GM23338 (cell line): ENCODE data around the gene WT1.

ENCODE experiments used
- EZH2 ChIP-seq: fragments of 200-600 bp; sonication (generic); IDR thresholded peaks from one replicate; pipeline ENCODE4 v1.8.0; 2017; ENCODE audit warnings: antibody characterized with exemption, mild to moderate bottlenecking, low read depth; ENCODE audit not compliant: unreplicated experiment
- EZH2phosphoT487 ChIP-seq: fragments of 200-600 bp; sonication (generic); IDR thresholded peaks from one replicate; pipeline ENCODE4 v1.8.1; 2018; ENCODE audit warnings: antibody characterized with exemption; ENCODE audit not compliant: unreplicated experiment
- JUNB ChIP-seq: IDR thresholded peaks from one replicate; pipeline ENCODE4 v1.6.1; 2016; ENCODE audit warnings: antibody characterized with exemption; ENCODE audit not compliant: unreplicated experiment
- POLR2AphosphoS5 ChIP-seq: IDR thresholded peaks from 2 replicates; pipeline ENCODE4 v1.6.1; 2016; ENCODE audit warnings: antibody characterized with exemption, low read depth
- REST ChIP-seq: IDR thresholded peaks from one replicate; pipeline ENCODE4 v1.6.1; 2018; ENCODE audit warnings: antibody characterized with exemption; ENCODE audit not compliant: unreplicated experiment
- ZNF331 ChIP-seq: fragments of 250-450 bp; sonication (Bioruptor Pico); IDR thresholded peaks from 2 replicates; pipeline ENCODE4 v1.5.0; 2020; ENCODE audit warnings: low read depth, mild to moderate bottlenecking, moderate library complexity
- TF ChIP-seq, protein P1 (sequence below), 2 experiments: fragments of 200-600 bp in 1 of 2; sonication (generic) in 1 of 2; conservative IDR thresholded peaks; 2 replicates each; pipeline versions ENCODE4 v1.5.1 to v1.6.1; 2016 to 2017; ENCODE audit warnings: antibody characterized with exemption in 2 of 2, low read depth in 2 of 2, mild to moderate bottlenecking in 2 of 2, moderate library complexity in 1 of 2

- TF ChIP-seq, protein P1, sequence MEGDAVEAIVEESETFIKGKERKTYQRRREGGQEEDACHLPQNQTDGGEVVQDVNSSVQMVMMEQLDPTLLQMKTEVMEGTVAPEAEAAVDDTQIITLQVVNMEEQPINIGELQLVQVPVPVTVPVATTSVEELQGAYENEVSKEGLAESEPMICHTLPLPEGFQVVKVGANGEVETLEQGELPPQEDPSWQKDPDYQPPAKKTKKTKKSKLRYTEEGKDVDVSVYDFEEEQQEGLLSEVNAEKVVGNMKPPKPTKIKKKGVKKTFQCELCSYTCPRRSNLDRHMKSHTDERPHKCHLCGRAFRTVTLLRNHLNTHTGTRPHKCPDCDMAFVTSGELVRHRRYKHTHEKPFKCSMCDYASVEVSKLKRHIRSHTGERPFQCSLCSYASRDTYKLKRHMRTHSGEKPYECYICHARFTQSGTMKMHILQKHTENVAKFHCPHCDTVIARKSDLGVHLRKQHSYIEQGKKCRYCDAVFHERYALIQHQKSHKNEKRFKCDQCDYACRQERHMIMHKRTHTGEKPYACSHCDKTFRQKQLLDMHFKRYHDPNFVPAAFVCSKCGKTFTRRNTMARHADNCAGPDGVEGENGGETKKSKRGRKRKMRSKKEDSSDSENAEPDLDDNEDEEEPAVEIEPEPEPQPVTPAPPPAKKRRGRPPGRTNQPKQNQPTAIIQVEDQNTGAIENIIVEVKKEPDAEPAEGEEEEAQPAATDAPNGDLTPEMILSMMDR (conservative IDR thresholded peaks at IDR 0.05; ENCODE audit: low read depth in 2 of 2): no peak
- no peak for TF ChIP-seq EZH2
- no peak for TF ChIP-seq POLR2AphosphoS5
- no peak for TF ChIP-seq REST
- TF ChIP-seq ZNF331: no peak
- no peak for TF ChIP-seq EZH2phosphoT487
- no peak for TF ChIP-seq JUNB
Observed at GRCh38 chr11:32396331-32396730, 39.0 kb downstream of the WT1 start.
